ENCODE measurements around the gene COL27A1. TPM values are rescaled to one million over a fixed set of nuclear protein-coding genes. Genes with fewer than 3 reads are reported as not detected.

The COL27A1 gene
- total RNA-seq, 1 experiment from 2014 or later: 12.0 TPM

DNA sequence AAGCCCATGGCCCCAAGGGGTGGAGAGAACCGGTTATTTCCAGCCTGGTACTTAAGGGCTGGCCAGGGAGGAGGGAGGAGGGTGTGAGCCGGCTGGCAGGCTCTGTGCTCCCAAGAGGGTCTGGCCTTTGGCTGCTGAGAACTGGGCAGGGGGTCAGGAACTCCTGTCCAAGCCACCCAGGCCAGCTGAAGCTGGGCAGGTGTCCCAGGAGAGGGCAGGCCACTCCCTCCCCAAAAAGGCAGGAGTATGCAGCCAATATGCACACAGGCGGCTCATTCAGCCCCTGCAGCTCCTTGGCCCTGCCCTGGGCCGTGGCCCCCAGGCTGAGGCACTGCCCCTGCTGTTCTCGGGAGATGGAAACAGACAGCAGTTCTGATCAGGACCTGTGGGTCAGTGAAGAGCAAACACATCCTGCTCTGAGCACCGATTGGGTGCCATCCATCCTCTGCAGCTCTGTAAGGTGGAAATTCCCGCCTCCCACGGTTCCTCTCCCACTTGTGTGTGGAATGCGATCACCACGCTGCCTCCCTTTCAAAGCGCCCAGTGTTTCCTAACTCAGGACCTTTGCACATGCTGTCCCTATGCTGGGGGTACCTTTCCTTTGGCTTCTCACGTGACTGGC, 39.1 kb upstream of the COL27A1 start (continued):
- TF ChIP-seq ZNF274 (IDR thresholded peaks at IDR 0.05; ENCODE audit: low read depth, low read length) (no peak), REST (IDR thresholded peaks at IDR 0.05; ENCODE audit: low read depth) (no peak), SIN3A (IDR thresholded peaks at IDR 0.05; ENCODE audit: low read depth) (no peak), ATF3 (IDR thresholded peaks at IDR 0.05) (no peak), EGR1 (IDR thresholded peaks at IDR 0.05; ENCODE audit: low read depth) (no peak), YY1 (IDR thresholded peaks at IDR 0.05; ENCODE audit: extremely low read depth, insufficient replicate concordance, low read depth, low read length) (no peak)

DNA sequence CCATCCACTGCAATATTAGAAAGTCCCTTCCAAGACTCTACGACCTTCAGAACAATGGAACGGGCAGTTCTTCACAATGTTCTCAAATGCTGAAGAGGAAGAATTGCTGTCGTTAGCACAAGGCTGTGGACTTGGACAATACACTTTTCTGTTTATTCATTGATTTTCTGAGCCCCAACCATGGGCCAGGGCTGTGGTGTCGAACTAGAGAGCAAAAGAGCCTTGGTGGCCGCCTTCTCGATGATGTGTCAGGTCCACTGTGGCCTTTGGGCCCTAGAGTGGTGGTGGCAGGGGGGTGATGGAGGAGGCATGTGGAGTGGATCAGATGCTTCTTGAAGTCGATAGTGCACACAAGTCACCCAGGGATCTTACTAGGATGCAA, 37.7 kb upstream of the COL27A1 start:
- BruUV-seq (replicated peaks): no TSS peak
- TF ChIP-seq ZNF274 (IDR thresholded peaks at IDR 0.05; ENCODE audit: low read depth, low read length): no peak
- TF ChIP-seq, protein P1, sequence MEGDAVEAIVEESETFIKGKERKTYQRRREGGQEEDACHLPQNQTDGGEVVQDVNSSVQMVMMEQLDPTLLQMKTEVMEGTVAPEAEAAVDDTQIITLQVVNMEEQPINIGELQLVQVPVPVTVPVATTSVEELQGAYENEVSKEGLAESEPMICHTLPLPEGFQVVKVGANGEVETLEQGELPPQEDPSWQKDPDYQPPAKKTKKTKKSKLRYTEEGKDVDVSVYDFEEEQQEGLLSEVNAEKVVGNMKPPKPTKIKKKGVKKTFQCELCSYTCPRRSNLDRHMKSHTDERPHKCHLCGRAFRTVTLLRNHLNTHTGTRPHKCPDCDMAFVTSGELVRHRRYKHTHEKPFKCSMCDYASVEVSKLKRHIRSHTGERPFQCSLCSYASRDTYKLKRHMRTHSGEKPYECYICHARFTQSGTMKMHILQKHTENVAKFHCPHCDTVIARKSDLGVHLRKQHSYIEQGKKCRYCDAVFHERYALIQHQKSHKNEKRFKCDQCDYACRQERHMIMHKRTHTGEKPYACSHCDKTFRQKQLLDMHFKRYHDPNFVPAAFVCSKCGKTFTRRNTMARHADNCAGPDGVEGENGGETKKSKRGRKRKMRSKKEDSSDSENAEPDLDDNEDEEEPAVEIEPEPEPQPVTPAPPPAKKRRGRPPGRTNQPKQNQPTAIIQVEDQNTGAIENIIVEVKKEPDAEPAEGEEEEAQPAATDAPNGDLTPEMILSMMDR (IDR thresholded peaks at IDR 0.05 in 2 of 3, conservative IDR thresholded peaks at IDR 0.05 in 1 of 3; ENCODE audit: borderline replicate concordance in 1 of 3, insufficient read depth in 1 of 3, low read depth in 2 of 3, low read length in 2 of 3): no peak
- no peak for TF ChIP-seq TCF7L2 (IDR thresholded peaks at IDR 0.05; ENCODE audit: borderline replicate concordance, extremely low read depth, insufficient read depth, insufficient read length)
- TF ChIP-seq ELF1 (IDR thresholded peaks at IDR 0.05; ENCODE audit: borderline replicate concordance, low read depth): no peak
- no peak for TF ChIP-seq SRF (IDR thresholded peaks at IDR 0.05; ENCODE audit: low read depth)
- TF ChIP-seq ZBTB33 (IDR thresholded peaks at IDR 0.05; ENCODE audit: extremely low read depth, insufficient replicate concordance, low read length): no peak
- TF ChIP-seq RAD21 (IDR thresholded peaks at IDR 0.05; ENCODE audit: low read depth): no peak

More for the DNA sequence above, 37.7 kb upstream of the COL27A1 start:
- ChIA-PET RAD21 (ENCODE audit: low non-redundant PET in 1 of 2, low total read pairs in 2 of 2, uncharacterized antibody in 2 of 2, unreplicated experiment in 2 of 2) (no interaction called here), CTCF (no interaction called here), POLR2A (no interaction called here)
- Histone ChIP-seq H2AFZ (ENCODE audit: low read depth, low read length, poor library complexity, severe bottlenecking) (no peak overlapping the region), H4K20me1 (ENCODE audit: insufficient read depth) (no peaks in the 10 kb centered on the region), H3K36me3 (ENCODE audit: control insufficient read depth in 1 of 2, insufficient read depth in 2 of 2, low read length in 2 of 2) (no peaks in the 10 kb centered on the region), H3K27ac (ENCODE audit: low read depth, low read length) (no peak overlapping the region), H3K9ac (ENCODE audit: low read length) (no peak overlapping the region), H3K4me2 (ENCODE audit: low read length) (no peak overlapping the region), H3K9me2 (ENCODE audit: insufficient read depth) (no peaks in the 10 kb centered on the region), H3K27me3 (ENCODE audit: insufficient read depth, low read length) (peaks cover 20% of the 10 kb centered on the region; the same call in 1 of the 2 replicates), H3K4me3 (replicated peaks in 1 of 2; ENCODE audit: low read depth in 1 of 2, low read length in 2 of 2) (no peak overlapping the region), H3K4me1 (ENCODE audit: control insufficient read depth in 1 of 2, insufficient read depth in 2 of 2, low read length in 2 of 2) (no peaks in the 10 kb centered on the region), H3K79me2 (ENCODE audit: insufficient read depth, low read length) (no peaks in the 10 kb centered on the region), H3K9me3 (ENCODE audit: control insufficient read depth in 1 of 2, insufficient read depth in 1 of 2, low read depth in 1 of 2, low read length in 2 of 2) (no peaks in the 10 kb centered on the region)
- no peak for DNase-seq (ENCODE audit: low read depth, low spot score)
- no peak for ATAC-seq
- intact Hi-C loops (cut with micrococcal nuclease): no loop called here

All from HCT116 (cell line).